Astrocyte of the spinal cord (primary cell): ENCODE measurements around the gene RTP3.
A peak's percentile ranks its signal among the peaks of the same experiment; 100 is the strongest.

Experiments used
- DNase-seq: peaks from one replicate; pipeline ENCODE4 v3.0.0; 2011; ENCODE audit warnings: low read depth, low spot score
- H3K4me3 ChIP-seq: 2 replicates; pipeline ENCODE4 v1.5.1; 2011; ENCODE audit warnings: low read depth, mild to moderate bottlenecking, low read length, moderate library complexity
- in situ Hi-C: cut with HindIII; loops from 2 replicates; pipeline ENCODE4 v1.10.0; 2017; ENCODE audit warnings: low sequenced_read_pairs
- TF ChIP-seq, protein P1 (sequence below): IDR thresholded peaks from 2 replicates; pipeline ENCODE4 v1.5.1; 2012; ENCODE audit warnings: low read depth, mild to moderate bottlenecking, low read length, inconsistent platforms

Gene RTP3

DNA sequence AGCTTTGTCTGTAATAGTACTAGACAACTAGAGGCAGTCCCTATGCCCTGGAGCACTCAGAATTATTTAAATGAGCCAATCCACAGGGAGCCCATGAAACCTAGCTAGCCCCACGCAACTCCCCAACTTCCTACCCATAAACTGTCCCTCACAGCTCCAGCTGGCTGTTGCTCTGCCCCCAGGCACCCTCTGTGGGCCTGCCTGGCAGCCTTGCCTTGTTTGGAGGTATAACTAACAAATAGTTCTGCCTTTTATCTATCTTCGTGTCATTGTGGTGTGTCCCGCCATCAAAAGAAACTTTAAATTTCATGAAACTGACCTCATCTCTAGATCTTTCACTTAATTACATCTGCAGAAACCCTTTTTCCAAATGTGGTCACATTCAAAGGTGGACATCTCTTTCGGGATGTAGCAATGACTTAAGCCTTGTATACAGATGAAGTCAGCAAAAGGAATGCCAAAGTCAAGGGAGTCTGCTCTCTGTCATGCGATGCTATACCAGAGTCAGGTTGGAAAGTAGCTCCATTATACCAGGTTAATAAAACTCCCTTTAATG is 1.8 kb upstream of the RTP3 start:
- DNase-seq = peak; percentile 67
- H3K4me3 ChIP-seq = no peak overlapping the region
- TF ChIP-seq, protein P1, sequence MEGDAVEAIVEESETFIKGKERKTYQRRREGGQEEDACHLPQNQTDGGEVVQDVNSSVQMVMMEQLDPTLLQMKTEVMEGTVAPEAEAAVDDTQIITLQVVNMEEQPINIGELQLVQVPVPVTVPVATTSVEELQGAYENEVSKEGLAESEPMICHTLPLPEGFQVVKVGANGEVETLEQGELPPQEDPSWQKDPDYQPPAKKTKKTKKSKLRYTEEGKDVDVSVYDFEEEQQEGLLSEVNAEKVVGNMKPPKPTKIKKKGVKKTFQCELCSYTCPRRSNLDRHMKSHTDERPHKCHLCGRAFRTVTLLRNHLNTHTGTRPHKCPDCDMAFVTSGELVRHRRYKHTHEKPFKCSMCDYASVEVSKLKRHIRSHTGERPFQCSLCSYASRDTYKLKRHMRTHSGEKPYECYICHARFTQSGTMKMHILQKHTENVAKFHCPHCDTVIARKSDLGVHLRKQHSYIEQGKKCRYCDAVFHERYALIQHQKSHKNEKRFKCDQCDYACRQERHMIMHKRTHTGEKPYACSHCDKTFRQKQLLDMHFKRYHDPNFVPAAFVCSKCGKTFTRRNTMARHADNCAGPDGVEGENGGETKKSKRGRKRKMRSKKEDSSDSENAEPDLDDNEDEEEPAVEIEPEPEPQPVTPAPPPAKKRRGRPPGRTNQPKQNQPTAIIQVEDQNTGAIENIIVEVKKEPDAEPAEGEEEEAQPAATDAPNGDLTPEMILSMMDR = no peak
- in situ Hi-C loops = no loop called here

GRCh38 chr3:46496746-46497555 is 825 bp upstream of the RTP3 start:
- TF ChIP-seq, protein P1 = peak; percentile 51
- no peak overlapping the region for H3K4me3 ChIP-seq
- no peak for DNase-seq
- in situ Hi-C loops = no loop called here

- H3K4me3 ChIP-seq = no peak overlapping the region
- in situ Hi-C loops = no loop called here
- TF ChIP-seq, protein P1 = no peak
- DNase-seq = no peak
Measured at GRCh38 chr3:46498916-46499519, 1.2 kb downstream of the RTP3 start.

GRCh38 chr3:46500656-46501635 is 3.2 kb downstream of the RTP3 start:
- TF ChIP-seq, protein P1 = no peak
- peak; percentile 85 for DNase-seq
- in situ Hi-C loops = no loop called here
- no peak overlapping the region for H3K4me3 ChIP-seq

DNA sequence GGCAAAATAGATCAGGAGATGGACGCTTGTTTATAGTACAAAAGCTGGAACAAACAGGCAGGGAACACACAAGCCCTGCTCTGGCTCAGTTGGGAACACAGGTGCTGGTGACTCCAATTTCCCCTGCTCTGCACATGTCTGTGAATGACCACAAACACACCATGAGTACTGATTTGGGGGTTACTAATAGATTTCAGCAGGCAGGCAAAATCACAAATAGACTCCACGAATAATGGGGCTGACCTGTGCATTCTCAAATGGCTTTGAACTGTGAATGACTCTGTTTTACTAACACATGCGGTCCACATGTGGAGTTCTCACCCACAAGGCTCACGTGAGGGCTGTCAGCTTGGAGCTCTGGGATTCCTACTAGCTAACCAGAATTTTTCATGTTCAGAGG is 3.9 kb downstream of the RTP3 start:
- peak; percentile 9 for DNase-seq
- TF ChIP-seq, protein P1 = no peak
- in situ Hi-C loops = no loop called here
- no peak overlapping the region for H3K4me3 ChIP-seq
